ENCODE data around the gene INSIG2. TPM values are rescaled to one million over a fixed set of nuclear protein-coding genes. Genes with fewer than 3 reads are reported as not detected.

Gene INSIG2
- total RNA-seq, 4 donors from 2014 or later = 3.6 to 42.4 (median 25.8) TPM

GRCh38 chr2:118148809-118149208 is 60.5 kb downstream of the INSIG2 start:
- DNase-seq = no peak
- no peak overlapping the region for H3K27ac ChIP-seq
- TF ChIP-seq, protein P1, sequence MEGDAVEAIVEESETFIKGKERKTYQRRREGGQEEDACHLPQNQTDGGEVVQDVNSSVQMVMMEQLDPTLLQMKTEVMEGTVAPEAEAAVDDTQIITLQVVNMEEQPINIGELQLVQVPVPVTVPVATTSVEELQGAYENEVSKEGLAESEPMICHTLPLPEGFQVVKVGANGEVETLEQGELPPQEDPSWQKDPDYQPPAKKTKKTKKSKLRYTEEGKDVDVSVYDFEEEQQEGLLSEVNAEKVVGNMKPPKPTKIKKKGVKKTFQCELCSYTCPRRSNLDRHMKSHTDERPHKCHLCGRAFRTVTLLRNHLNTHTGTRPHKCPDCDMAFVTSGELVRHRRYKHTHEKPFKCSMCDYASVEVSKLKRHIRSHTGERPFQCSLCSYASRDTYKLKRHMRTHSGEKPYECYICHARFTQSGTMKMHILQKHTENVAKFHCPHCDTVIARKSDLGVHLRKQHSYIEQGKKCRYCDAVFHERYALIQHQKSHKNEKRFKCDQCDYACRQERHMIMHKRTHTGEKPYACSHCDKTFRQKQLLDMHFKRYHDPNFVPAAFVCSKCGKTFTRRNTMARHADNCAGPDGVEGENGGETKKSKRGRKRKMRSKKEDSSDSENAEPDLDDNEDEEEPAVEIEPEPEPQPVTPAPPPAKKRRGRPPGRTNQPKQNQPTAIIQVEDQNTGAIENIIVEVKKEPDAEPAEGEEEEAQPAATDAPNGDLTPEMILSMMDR (IDR thresholded peaks at IDR 0.05) = no peak
- no peak for TF ChIP-seq POLR2A (IDR thresholded peaks at IDR 0.05)
- H3K9me3 ChIP-seq = no peaks in the 10 kb centered on the region
- intact Hi-C loops (cut with DNase I; ENCODE audit: low total_unique reads) = no loop called here
- no peaks in the 10 kb centered on the region for H3K4me1 ChIP-seq
- H3K36me3 ChIP-seq = no peaks in the 10 kb centered on the region
- no peak overlapping the region for H3K4me3 ChIP-seq
- no peaks in the 10 kb centered on the region for H3K27me3 ChIP-seq

- Histone ChIP-seq H3K4me3 (no peak overlapping the region), H3K27ac (no peak overlapping the region), H3K9me3 (no peaks in the 10 kb centered on the region), H3K36me3 (no peaks in the 10 kb centered on the region), H3K27me3 (no peaks in the 10 kb centered on the region), H3K4me1 (no peaks in the 10 kb centered on the region)
- TF ChIP-seq, protein P1 (IDR thresholded peaks at IDR 0.05) = no peak
- no peak for TF ChIP-seq POLR2A (IDR thresholded peaks at IDR 0.05)
- no peak for DNase-seq
- intact Hi-C loops (cut with DNase I; ENCODE audit: low total_unique reads) = no loop called here
Measured at GRCh38 chr2:118150294-118150693, 62.0 kb downstream of the INSIG2 start.

DNA sequence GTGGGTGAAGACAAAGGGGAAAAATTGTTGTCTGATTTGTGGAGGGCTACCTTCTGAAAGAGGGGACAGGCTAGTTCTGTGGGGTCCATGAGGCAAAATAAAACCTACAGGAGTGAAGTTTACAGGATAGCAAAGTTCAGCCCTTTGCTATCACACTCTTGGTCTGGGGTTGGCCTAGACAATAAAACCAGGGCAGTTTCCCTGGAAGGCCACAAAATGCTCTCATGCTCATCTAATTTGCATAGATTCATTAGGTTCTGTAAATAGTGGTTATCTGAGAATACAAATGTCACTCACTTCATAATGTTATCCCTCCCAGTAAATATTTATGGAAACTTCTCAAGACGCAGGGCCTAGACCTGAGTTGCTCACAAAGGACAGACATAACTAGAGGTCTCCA is 63.6 kb downstream of the INSIG2 start:
- intact Hi-C loops (cut with DNase I; ENCODE audit: low total_unique reads) = no loop called here
- Histone ChIP-seq H3K27me3 (no peaks in the 10 kb centered on the region), H3K4me3 (no peak overlapping the region), H3K27ac (no peak overlapping the region), H3K4me1 (no peaks in the 10 kb centered on the region), H3K9me3 (no peaks in the 10 kb centered on the region), H3K36me3 (no peaks in the 10 kb centered on the region)
- TF ChIP-seq, protein P1 (IDR thresholded peaks at IDR 0.05) = no peak
- no peak for DNase-seq

GRCh38 chr2:118153433-118153832 is 65.2 kb downstream of the INSIG2 start:
- H3K27ac ChIP-seq = no peak overlapping the region
- no peaks in the 10 kb centered on the region for H3K4me1 ChIP-seq
- no peaks in the 10 kb centered on the region for H3K36me3 ChIP-seq
- intact Hi-C loops (cut with DNase I; ENCODE audit: low total_unique reads) = no loop called here
- no peak for DNase-seq
- H3K4me3 ChIP-seq = no peak overlapping the region
- H3K9me3 ChIP-seq = no peaks in the 10 kb centered on the region
- TF ChIP-seq POLR2A (IDR thresholded peaks at IDR 0.05) = no peak
- TF ChIP-seq, protein P1 (IDR thresholded peaks at IDR 0.05) = no peak
- H3K27me3 ChIP-seq = no peaks in the 10 kb centered on the region

- Histone ChIP-seq H3K36me3 (no peaks in the 10 kb centered on the region), H3K9me3 (no peaks in the 10 kb centered on the region), H3K4me1 (no peaks in the 10 kb centered on the region), H3K27me3 (no peaks in the 10 kb centered on the region), H3K4me3 (no peak overlapping the region), H3K27ac (no peak overlapping the region)
- intact Hi-C loops (cut with DNase I; ENCODE audit: low total_unique reads) = no loop called here
- DNase-seq = no peak
- TF ChIP-seq, protein P1 (IDR thresholded peaks at IDR 0.05) = no peak
- TF ChIP-seq POLR2A (IDR thresholded peaks at IDR 0.05) = no peak
Measured at GRCh38 chr2:118154176-118154575, 65.9 kb downstream of the INSIG2 start.

Other genes starting within 250 kb of the INSIG2 start
- 10 to 100 TPM in 3 of 4 donors, 1 to 10 TPM in 1; 6.5 to 45.5 (median 32.7) TPM for gene CCDC93, start 74.4 kb upstream of the INSIG2 start, total RNA-seq

Measured in uterus (tissue), 4 donors.